CD8-positive, alpha-beta memory T cell (primary cell): ENCODE measurements around the gene ENTHD1. TPM values are rescaled to one million over a fixed set of nuclear protein-coding genes. Genes with fewer than 3 reads are reported as not detected.
"Not testable (repeated sequence)": the region's sequence is repeated elsewhere in the genome, so short reads cannot be mapped to it uniquely, and the experiment has no call there.

ENCODE experiments used
- CTCF ChIA-PET: fragments of 350-600 bp; sonication (Branson Sonifier 250); formaldehyde crosslinking; loops from one replicate; lab custom pipeline; 2021; ENCODE audit warnings: antibody characterized with exemption; lab: Charles Lee
- POLR2A ChIA-PET: fragments of 350-600 bp; sonication (Branson Sonifier 250); formaldehyde crosslinking; loops from one replicate; lab custom pipeline; 2021; ENCODE audit warnings: antibody characterized with exemption; lab: Charles Lee
- DNase-seq, 5 donors: peaks; one replicate each; pipeline versions ENCODE4 v3.0.0 to v3.0.0-alpha.2; 2020 to 2022; ENCODE audit warnings: mixed read lengths in 1 of 5
- H3K27ac ChIP-seq: one replicate; pipeline ENCODE4 v1.7.0; 2013; ENCODE audit warnings: low read depth, mild to moderate bottlenecking, low read length, moderate library complexity
- H3K27me3 ChIP-seq: 2 replicates; pipeline ENCODE4 v1.7.0; 2013; ENCODE audit warnings: low read length, mild to moderate bottlenecking; ENCODE audit not compliant: insufficient read depth, poor library complexity, severe bottlenecking
- H3K36me3 ChIP-seq: 2 replicates; pipeline ENCODE4 v1.7.0; 2013; ENCODE audit warnings: mild to moderate bottlenecking, low read length, moderate library complexity; ENCODE audit not compliant: insufficient read depth
- H3K4me1 ChIP-seq: 2 replicates; pipeline ENCODE4 v1.7.0; 2013; ENCODE audit warnings: mild to moderate bottlenecking, low read length, moderate library complexity; ENCODE audit not compliant: insufficient read depth
- H3K4me3 ChIP-seq: 2 replicates; pipeline ENCODE4 v1.7.0; 2013; ENCODE audit warnings: mild to moderate bottlenecking, low read length
- H3K9me3 ChIP-seq: 2 replicates; pipeline ENCODE4 v1.7.0; 2013; ENCODE audit warnings: mild to moderate bottlenecking, low read length
- H3K27ac Mint-ChIP-seq, 8 donors: one replicate each; pipeline ENCODE4 v1.8.0; 2020 to 2021; ENCODE audit warnings: mixed read lengths in 8 of 8, mild to moderate bottlenecking in 6 of 8, inconsistent platforms in 3 of 8, moderate library complexity in 3 of 8
- H3K27me3 Mint-ChIP-seq, 2 donors: one replicate each; pipeline ENCODE4 v1.8.0; 2020 to 2021; ENCODE audit warnings: mixed read lengths in 2 of 2, mild to moderate bottlenecking in 1 of 2, moderate library complexity in 1 of 2
- H3K36me3 Mint-ChIP-seq, 3 donors: one replicate each; pipeline ENCODE4 v1.8.0; 2020 to 2021; ENCODE audit warnings: mixed read lengths in 3 of 3, inconsistent platforms in 1 of 3, mild to moderate bottlenecking in 1 of 3
- H3K4me1 Mint-ChIP-seq, 3 donors: one replicate each; pipeline ENCODE4 v1.8.0; 2020 to 2021; ENCODE audit warnings: mixed read lengths in 3 of 3, inconsistent platforms in 1 of 3, mild to moderate bottlenecking in 1 of 3
- H3K4me3 Mint-ChIP-seq, 7 donors: one replicate each; pipeline ENCODE4 v1.8.0; 2020 to 2021; ENCODE audit warnings: mixed read lengths in 7 of 7, mild to moderate bottlenecking in 6 of 7, moderate library complexity in 4 of 7, inconsistent platforms in 2 of 7
- H3K9me3 Mint-ChIP-seq, 5 donors: one replicate each; pipeline ENCODE4 v1.8.0; 2020 to 2022; ENCODE audit warnings: mixed read lengths in 5 of 5, mild to moderate bottlenecking in 3 of 5, moderate library complexity in 2 of 5, inconsistent platforms in 1 of 5
- polyA plus RNA-seq: library from polyadenylated mRNA; unstranded; fragments of 300-500 nt; fragmentation: Illumina TruSeq; gene quantifications from one replicate; pipeline ENCODE4 v1.2.3, GENCODE V29; 2021
- total RNA-seq, 2 experiments: library from RNA; stranded (reverse); gene quantifications; one replicate each; pipeline ENCODE4 v1.2.3, GENCODE V29; 2021

The ENTHD1 gene
- total and polyA plus RNA-seq, 3 experiments from 2014 or later: 0.16 to 0.35 (median 0.16) TPM

DNA sequence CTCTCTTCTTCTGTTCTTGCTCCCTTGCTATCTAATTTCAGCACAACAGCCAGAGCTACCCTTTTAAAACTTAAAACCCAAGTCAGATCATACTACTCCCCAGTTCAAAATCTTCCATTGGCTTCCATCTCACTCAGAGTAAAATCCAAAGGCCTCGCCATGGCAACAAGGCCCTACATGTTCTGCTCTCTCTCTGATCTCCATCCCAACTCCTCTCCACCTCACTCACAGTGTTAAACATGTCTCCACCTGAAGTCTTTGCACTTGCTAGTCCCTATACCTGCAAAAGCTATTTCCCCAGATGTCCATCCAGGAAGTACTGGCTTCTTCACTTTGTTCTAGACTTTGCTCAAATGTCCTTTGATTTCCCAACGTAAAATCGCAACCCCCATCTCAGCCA is 4.3 kb upstream of the ENTHD1 start:
- Histone ChIP-seq H3K27ac (no peak overlapping the region), H3K4me1 (peaks cover 34% of the 10 kb centered on the region), H3K4me3 (no peak overlapping the region), H3K36me3 (no peaks in the 10 kb centered on the region), H3K27me3 (no peaks in the 10 kb centered on the region), H3K9me3 (no peaks in the 10 kb centered on the region)
- CTCF ChIA-PET: interaction anchor here (1.4 to 7.4 kb wide), 4 partner anchors 35 to 126 kb away, joined by 3 to 54 read pairs (median 9); partner anchors contain the start of gene TMA7B
- Mint-ChIP-seq H3K27me3 (no peaks in the 10 kb centered on the region), H3K4me3 (no peak overlapping the region), H3K9me3 (no peaks in the 10 kb centered on the region), H3K27ac (no peak overlapping the region), H3K4me1 (peaks cover 17 to 21% (median 20%) of the 10 kb centered on the region in 3 donors), H3K36me3 (peaks cover 1 to 20% (median 10%) of the 10 kb centered on the region in 3 donors)
- no peak for DNase-seq
- POLR2A ChIA-PET: interaction anchor here (0.9 kb wide), 1 partner anchor 14 kb away, joined by 3 read pairs; no protein-coding TSS in a partner anchor

DNA sequence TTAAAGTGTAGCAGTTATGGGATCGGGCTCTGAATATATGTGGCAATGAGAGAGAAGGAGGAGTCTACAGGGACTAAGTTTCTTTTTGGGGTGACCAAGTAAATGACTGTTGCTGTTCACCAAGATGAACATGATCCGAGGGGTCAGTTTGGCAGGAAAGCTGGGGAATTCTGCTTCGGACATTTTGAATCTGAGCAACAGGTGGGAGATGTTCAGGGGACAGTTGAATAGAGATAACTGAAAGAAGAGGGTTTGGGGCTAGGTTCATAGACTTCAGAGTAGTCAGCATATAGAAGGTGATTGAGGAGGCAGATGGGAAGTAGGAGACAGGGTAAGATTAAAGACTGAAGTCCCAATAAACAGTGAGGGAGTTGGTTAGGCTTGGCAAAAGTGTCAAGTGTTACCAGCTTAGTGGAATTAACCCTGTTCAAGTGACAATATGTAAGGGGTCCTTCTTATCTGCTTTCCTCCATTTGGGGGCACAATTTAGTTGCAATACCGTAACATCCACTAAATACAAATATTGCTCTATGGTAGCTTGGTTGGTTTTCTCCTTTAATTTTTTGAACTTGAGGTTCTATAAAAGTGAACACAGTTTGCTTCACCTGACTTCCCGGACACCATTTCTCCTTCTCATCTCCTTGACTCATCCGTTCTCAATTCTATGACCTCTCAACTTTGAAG is 2.9 kb upstream of the ENTHD1 start:
- Histone ChIP-seq H3K36me3 (no peaks in the 10 kb centered on the region), H3K4me1 (peaks cover 43% of the 10 kb centered on the region), H3K9me3 (no peaks in the 10 kb centered on the region), H3K4me3 (no peak overlapping the region), H3K27me3 (no peaks in the 10 kb centered on the region), H3K27ac (no peak overlapping the region)
- ChIA-PET POLR2A (interaction anchor here (0.5 to 1.2 kb wide), 2 partner anchors 9 to 568 kb away, joined by 6 read pairs; no protein-coding TSS in a partner anchor), CTCF (interaction anchor here (1.0 to 7.4 kb wide), 17 partner anchors 9 to 452 kb away, joined by 3 to 54 read pairs (median 4); partner anchors contain the start of genes ADSL and TMA7B)
- H3K27me3 Mint-ChIP-seq: no peaks in the 10 kb centered on the region
- no peak overlapping the region for H3K27ac Mint-ChIP-seq
- H3K4me3 Mint-ChIP-seq: no peak overlapping the region
- H3K36me3 Mint-ChIP-seq: peaks cover 0 to 8% (median under 1%) of the 10 kb centered on the region in 3 donors
- H3K4me1 Mint-ChIP-seq: peaks cover 25 to 32% (median 28%) of the 10 kb centered on the region in 3 donors
- peak in 1 of 5 donors; percentile 53 for DNase-seq
- H3K9me3 Mint-ChIP-seq: no peaks in the 10 kb centered on the region

DNA sequence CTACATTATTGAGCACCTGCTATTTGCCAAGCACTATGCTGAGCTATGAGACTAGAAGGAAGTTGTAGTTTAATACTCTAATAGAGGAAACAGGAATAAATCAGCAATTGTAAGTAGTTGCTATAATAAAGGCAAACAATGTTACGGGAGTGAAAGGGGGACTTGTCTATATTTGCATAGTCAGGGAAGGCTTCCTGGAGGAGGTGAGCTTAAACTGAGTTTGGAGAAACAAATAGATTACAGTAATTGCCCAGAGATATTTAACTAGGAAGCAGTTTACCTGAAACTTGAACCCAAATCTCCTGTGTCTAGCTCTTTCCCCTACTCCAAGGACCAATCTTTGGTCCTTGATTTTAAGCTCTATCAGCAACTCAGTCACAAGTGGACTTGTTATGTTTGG is 2.1 kb upstream of the ENTHD1 start:
- peaks cover 43% of the 10 kb centered on the region for H3K4me1 ChIP-seq
- no peak overlapping the region for H3K27ac ChIP-seq
- H3K36me3 Mint-ChIP-seq: no peaks in the 10 kb centered on the region
- H3K9me3 ChIP-seq: no peaks in the 10 kb centered on the region
- no peaks in the 10 kb centered on the region for H3K9me3 Mint-ChIP-seq
- ChIA-PET POLR2A (interaction anchor here (0.5 kb wide), 1 partner anchor 47 kb away, joined by 5 read pairs; no protein-coding TSS in a partner anchor), CTCF (interaction anchor here (1.2 to 7.4 kb wide), 7 partner anchors 27 to 360 kb away, joined by 3 to 54 read pairs (median 6); no protein-coding TSS in a partner anchor)
- H3K4me3 ChIP-seq: no peak overlapping the region
- no peak for DNase-seq
- H3K27me3 ChIP-seq: no peaks in the 10 kb centered on the region
- peaks cover 24 to 33% (median 27%) of the 10 kb centered on the region in 3 donors for H3K4me1 Mint-ChIP-seq
- H3K4me3 Mint-ChIP-seq: no peak overlapping the region
- no peaks in the 10 kb centered on the region for H3K27me3 Mint-ChIP-seq
- no peaks in the 10 kb centered on the region for H3K36me3 ChIP-seq
- no peak overlapping the region for H3K27ac Mint-ChIP-seq

DNA sequence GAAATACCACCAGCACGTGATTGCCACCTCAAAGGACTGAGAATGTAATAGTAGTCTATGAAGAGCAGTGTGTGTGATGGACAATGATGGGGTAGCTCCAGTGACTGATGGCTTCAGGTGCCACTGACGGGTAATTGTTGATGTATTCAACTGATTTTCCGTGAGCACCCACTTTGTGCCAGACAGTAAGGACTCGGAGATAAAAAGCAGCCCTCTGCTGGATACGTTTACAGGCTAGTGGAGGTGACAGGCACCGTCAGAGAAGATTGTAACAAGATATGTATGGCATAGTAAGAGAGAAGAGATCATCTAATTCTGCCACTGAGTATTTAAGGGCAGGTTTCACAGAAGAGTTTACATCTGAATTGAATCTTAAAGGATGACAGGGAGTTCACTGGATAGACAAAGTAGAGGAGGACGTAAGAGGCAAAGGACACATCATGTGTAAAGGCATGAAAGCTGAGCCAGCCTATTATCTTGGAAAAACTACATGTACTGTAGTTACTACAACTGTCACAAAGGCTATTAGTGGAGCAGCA is 1.1 kb upstream of the ENTHD1 start:
- Mint-ChIP-seq H3K4me3 (no peak overlapping the region), H3K27ac (peak overlapping the region in 1 of 8 donors; percentile 27), H3K9me3 (no peaks in the 10 kb centered on the region), H3K36me3 (no peaks in the 10 kb centered on the region), H3K27me3 (no peaks in the 10 kb centered on the region), H3K4me1 (peaks cover 17 to 24% (median 17%) of the 10 kb centered on the region in 3 donors)
- Histone ChIP-seq H3K27ac (no peak overlapping the region), H3K9me3 (no peaks in the 10 kb centered on the region), H3K4me1 (peaks cover 32% of the 10 kb centered on the region), H3K27me3 (no peaks in the 10 kb centered on the region), H3K36me3 (no peaks in the 10 kb centered on the region), H3K4me3 (no peak overlapping the region)
- ChIA-PET POLR2A (interaction anchor here (0.7 kb wide), 1 partner anchor 37 kb away, joined by 8 read pairs; no protein-coding TSS in a partner anchor), CTCF (interaction anchor here (2.4 to 7.4 kb wide), 3 partner anchors 38 to 129 kb away, joined by 6 to 54 read pairs (median 13); no protein-coding TSS in a partner anchor)
- no peak for DNase-seq

DNA sequence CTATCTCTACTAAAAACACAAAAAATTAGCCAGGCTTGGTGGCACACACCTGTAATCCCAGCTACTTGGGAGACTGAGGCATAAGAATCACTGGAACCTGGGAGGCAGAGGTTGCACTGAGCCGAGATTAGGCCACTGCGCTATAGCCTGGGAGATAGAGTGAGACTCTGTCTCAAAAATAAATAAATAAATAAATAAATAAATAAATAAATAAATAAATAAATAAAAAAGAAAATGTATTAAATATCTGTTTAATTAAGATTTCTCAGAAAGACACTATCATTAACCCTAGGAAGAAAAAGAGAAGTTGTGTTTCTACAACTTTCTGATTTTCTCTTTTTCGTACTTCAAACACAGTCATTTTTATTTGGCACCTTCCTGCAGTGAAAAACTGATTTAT is 3.6 kb downstream of the ENTHD1 start:
- H3K36me3 Mint-ChIP-seq, H3K36me3 ChIP-seq, POLR2A ChIA-PET, H3K27ac Mint-ChIP-seq, H3K4me3 ChIP-seq, H3K27me3 ChIP-seq, H3K4me3 Mint-ChIP-seq, H3K9me3 ChIP-seq, H3K27me3 Mint-ChIP-seq, H3K9me3 Mint-ChIP-seq, CTCF ChIA-PET, H3K27ac ChIP-seq, DNase-seq, H3K4me1 ChIP-seq: not testable (repeated sequence)
- H3K4me1 Mint-ChIP-seq: peaks cover 8 to 15% (median 10%) of the 10 kb centered on the region in 3 donors

DNA sequence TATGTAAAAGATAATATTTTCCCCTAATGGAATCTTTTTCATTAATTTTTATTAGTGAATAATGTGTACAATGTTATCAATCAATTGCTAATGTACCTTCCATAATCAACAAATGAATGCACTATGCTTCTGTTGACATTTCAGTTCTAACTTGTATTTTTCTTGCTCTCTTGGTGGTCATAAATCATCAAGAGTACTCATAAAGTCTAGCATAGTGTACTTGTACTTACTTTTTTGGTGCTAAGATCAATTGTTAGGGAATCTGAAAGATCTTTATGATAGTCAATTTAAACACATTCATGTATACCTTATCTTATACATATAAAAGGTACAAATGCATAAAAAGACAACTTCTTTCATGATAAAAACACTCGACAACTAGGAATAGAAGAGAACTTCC is 10.5 kb downstream of the ENTHD1 start:
- Histone ChIP-seq H3K36me3 (no peaks in the 10 kb centered on the region), H3K27me3 (no peaks in the 10 kb centered on the region), H3K4me3 (no peak overlapping the region), H3K4me1 (no peaks in the 10 kb centered on the region), H3K27ac (no peak overlapping the region), H3K9me3 (no peaks in the 10 kb centered on the region)
- Mint-ChIP-seq H3K27me3 (peaks cover 0 to 1% of the 10 kb centered on the region in 2 donors), H3K4me3 (no peak overlapping the region), H3K27ac (no peak overlapping the region), H3K4me1 (no peaks in the 10 kb centered on the region), H3K36me3 (no peaks in the 10 kb centered on the region), H3K9me3 (no peaks in the 10 kb centered on the region)
- DNase-seq: no peak
- POLR2A ChIA-PET: interaction anchor here (0.6 kb wide), 1 partner anchor 337 kb away, joined by 3 read pairs; no protein-coding TSS in a partner anchor
- CTCF ChIA-PET: interaction anchor here (1.0 kb wide), 1 partner anchor 18 kb away, joined by 3 read pairs; no protein-coding TSS in a partner anchor

DNA sequence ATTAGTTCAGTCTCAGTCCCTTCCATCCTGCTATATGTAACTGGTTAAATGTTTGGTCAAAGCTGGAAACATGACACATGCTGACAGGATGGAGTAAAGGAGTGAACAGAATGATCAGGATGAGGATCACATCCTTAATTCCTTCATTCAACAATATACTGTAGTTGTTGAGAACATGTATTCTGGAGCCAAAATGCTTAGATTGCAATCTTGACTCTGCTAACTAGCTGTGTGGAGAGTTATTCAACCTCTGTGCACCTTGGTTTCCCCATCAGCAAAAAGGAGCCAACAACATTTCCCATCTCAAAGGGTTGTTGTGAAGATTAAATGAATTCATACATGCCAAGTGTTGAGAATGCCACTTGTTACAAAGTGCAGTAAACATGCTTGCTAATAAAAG is 12.8 kb downstream of the ENTHD1 start:
- CTCF ChIA-PET: no interaction called here
- no peaks in the 10 kb centered on the region for H3K36me3 Mint-ChIP-seq

More for the DNA sequence above, 12.8 kb downstream of the ENTHD1 start:
- H3K4me1 ChIP-seq: peaks cover 3% of the 10 kb centered on the region
- no peaks in the 10 kb centered on the region for H3K9me3 ChIP-seq
- no peak overlapping the region for H3K4me3 Mint-ChIP-seq
- POLR2A ChIA-PET: no interaction called here
- H3K4me1 Mint-ChIP-seq: no peaks in the 10 kb centered on the region
- no peak overlapping the region for H3K27ac ChIP-seq
- H3K27ac Mint-ChIP-seq: no peak overlapping the region
- DNase-seq: no peak
- H3K9me3 Mint-ChIP-seq: no peaks in the 10 kb centered on the region
- H3K36me3 ChIP-seq: no peaks in the 10 kb centered on the region
- H3K4me3 ChIP-seq: no peak overlapping the region
- peaks cover 0 to 1% of the 10 kb centered on the region in 2 donors for H3K27me3 Mint-ChIP-seq
- no peaks in the 10 kb centered on the region for H3K27me3 ChIP-seq
